Uterus (tissue), 4 donors: ENCODE measurements around the gene NOXO1. TPM values are rescaled to one million over a fixed set of nuclear protein-coding genes. Genes with fewer than 3 reads are reported as not detected.

ENCODE experiments used
- DNase-seq, 2 donors: peaks; one replicate each; pipeline ENCODE4 v3.0.0-alpha.2; 2019 to 2020
- H3K27ac ChIP-seq, 2 donors: fragments of 200-600 bp; sonication (generic); 1 replicate in 1 of 2; 2 replicates in 1 of 2; pipeline ENCODE4 v1.5.1; 2016 to 2018
- H3K27me3 ChIP-seq, 2 donors: fragments of 200-600 bp; sonication (generic); one replicate each; pipeline ENCODE4 v1.5.1; 2018 to 2019; ENCODE audit warnings: control low read depth in 1 of 2
- H3K36me3 ChIP-seq, 2 donors: fragments of 200-600 bp; sonication (generic); one replicate each; pipeline ENCODE4 v1.5.1; 2019; ENCODE audit warnings: control low read depth in 1 of 2
- H3K4me1 ChIP-seq, 2 donors: fragments of 200-600 bp; sonication (generic); one replicate each; pipeline ENCODE4 v1.5.1; 2018 to 2019; ENCODE audit warnings: control low read depth in 1 of 2
- H3K4me3 ChIP-seq, 2 donors: fragments of 200-600 bp; sonication (generic); 1 replicate in 1 of 2; 2 replicates in 1 of 2; pipeline ENCODE4 v1.5.1; 2018 to 2019; ENCODE audit warnings: mild to moderate bottlenecking in 1 of 2
- H3K9me3 ChIP-seq, 2 donors: fragments of 200-600 bp; sonication (generic); one replicate each; pipeline ENCODE4 v1.5.1; 2019; ENCODE audit warnings: control low read depth in 1 of 2
- CTCF ChIP-seq, 4 experiments: fragments of 200-600 bp in 2 of 4; fragments of 450-650 bp in 2 of 4; sonication (generic) in 2 of 4; IDR thresholded peaks; one replicate each; pipeline ENCODE4 v1.5.1; 2016 to 2019; ENCODE audit warnings: antibody characterized with exemption in 4 of 4, mild to moderate bottlenecking in 2 of 4, moderate library complexity in 1 of 4
- POLR2A ChIP-seq, 2 donors: fragments of 450-650 bp; IDR thresholded peaks; one replicate each; pipeline ENCODE4 v1.6.1; 2016; ENCODE audit warnings: antibody characterized with exemption in 2 of 2, mild to moderate bottlenecking in 1 of 2, moderate library complexity in 1 of 2
- intact Hi-C: fragments of 100-400 bp; cut with DNase I; formaldehyde crosslinking; loops from one replicate; pipeline ENCODE4 v1.15.1; 2023; ENCODE audit warnings: low total_unique reads
- total RNA-seq, 4 donors: library from RNA; depleted of rRNA in 3 of 4; stranded (reverse); fragments of >200 nt in 3 of 4; gene quantifications; one replicate each; pipeline versions ENCODE4 v1.1.0 to v1.2.4, GENCODE V29; 2014 to 2023
- donor health status: DM: yes; HTN: yes; CAD: no.

The NOXO1 gene
- total RNA-seq, 4 donors from 2014 or later, result 1.0 TPM; not detected in 3

- intact Hi-C loops, result no loop called here
- DNase-seq, result peak; percentile 70 to 83
- TF ChIP-seq POLR2A (IDR thresholded peaks at IDR 0.05) (peak; percentile 66 to 87), CTCF (IDR thresholded peaks at IDR 0.05) (peak in 2 of 4 experiments; percentile 10 to 32)
- peak within 1 kb of the TSS; percentile 67 to 73 for H3K4me3 ChIP-seq
- no peaks in the 10 kb centered on the region for H3K9me3 ChIP-seq
- H3K36me3 ChIP-seq, result no peaks in the 10 kb centered on the region
- peak within 1 kb of the TSS; percentile 84 to 88 for H3K27ac ChIP-seq
- H3K4me1 ChIP-seq, result peaks cover 0 to 30% of the 10 kb centered on the region in 2 donors
- no peaks in the 10 kb centered on the region for H3K27me3 ChIP-seq
Observed at GRCh38 chr16:2009791-2010510, 28.7 kb upstream of the NOXO1 start, which contains the start of gene ZNF598. Gene ZNF598, minus strand, starts transcription at chr16:2009821.

- no peaks in the 10 kb centered on the region for H3K27me3 ChIP-seq
- no peaks in the 10 kb centered on the region for H3K36me3 ChIP-seq
- peak overlapping the region; percentile 69 to 84 for H3K27ac ChIP-seq
- H3K4me3 ChIP-seq, result peak overlapping the region; percentile 60 to 73
- no peak for DNase-seq
- intact Hi-C loops, result no loop called here
- peaks cover 0 to 30% of the 10 kb centered on the region in 2 donors for H3K4me1 ChIP-seq
- H3K9me3 ChIP-seq, result no peaks in the 10 kb centered on the region
- no peak for TF ChIP-seq CTCF (IDR thresholded peaks at IDR 0.05)
- TF ChIP-seq POLR2A (IDR thresholded peaks at IDR 0.05), result no peak
Observed at GRCh38 chr16:2009164-2009711, 28.0 kb upstream of the NOXO1 start.

GRCh38 chr16:2008631-2009163, 27.4 kb upstream of the NOXO1 start:
- intact Hi-C loops, result no loop called here
- DNase-seq, result no peak
- Histone ChIP-seq H3K27ac (peak overlapping the region; percentile 69 to 84), H3K27me3 (no peaks in the 10 kb centered on the region), H3K9me3 (no peaks in the 10 kb centered on the region), H3K36me3 (no peaks in the 10 kb centered on the region), H3K4me1 (peaks cover 0 to 30% of the 10 kb centered on the region in 2 donors), H3K4me3 (peak overlapping the region; percentile 60 to 73)
- TF ChIP-seq CTCF (IDR thresholded peaks at IDR 0.05) (no peak), POLR2A (IDR thresholded peaks at IDR 0.05) (no peak)

GRCh38 chr16:2008009-2008526, 26.8 kb upstream of the NOXO1 start:
- H3K4me1 ChIP-seq, result peaks cover 0 to 30% of the 10 kb centered on the region in 2 donors
- intact Hi-C loops, result no loop called here

More at GRCh38 chr16:2008009-2008526, 26.8 kb upstream of the NOXO1 start:
- Histone ChIP-seq H3K27ac (peak overlapping the region in 1 of 2 donors; percentile 69), H3K27me3 (no peaks in the 10 kb centered on the region), H3K4me3 (no peak overlapping the region), H3K9me3 (no peaks in the 10 kb centered on the region), H3K36me3 (no peaks in the 10 kb centered on the region)
- DNase-seq, result no peak
- TF ChIP-seq CTCF (IDR thresholded peaks at IDR 0.05) (no peak), POLR2A (IDR thresholded peaks at IDR 0.05) (no peak)
